OCI-LY1 (cell line): ENCODE data around the gene TMEM272.

Experiments
- EZH2 ChIP-seq: fragments of 200-600 bp; sonication (generic), shearing (Covaris generic); IDR thresholded peaks from 2 replicates; pipeline ENCODE4 v1.8.0; 2017; ENCODE audit warnings: borderline replicate concordance, mixed run types, mild to moderate bottlenecking, antibody characterized with exemption, low read length, moderate library complexity, mixed read lengths
- TF ChIP-seq, protein P1 (sequence below): fragments of 200-600 bp; sonication (generic), shearing (Covaris generic); IDR thresholded peaks from 2 replicates; pipeline ENCODE4 v1.5.1; 2017; ENCODE audit warnings: mild to moderate bottlenecking, antibody characterized with exemption, low read length, moderate library complexity, mixed read lengths

DNA sequence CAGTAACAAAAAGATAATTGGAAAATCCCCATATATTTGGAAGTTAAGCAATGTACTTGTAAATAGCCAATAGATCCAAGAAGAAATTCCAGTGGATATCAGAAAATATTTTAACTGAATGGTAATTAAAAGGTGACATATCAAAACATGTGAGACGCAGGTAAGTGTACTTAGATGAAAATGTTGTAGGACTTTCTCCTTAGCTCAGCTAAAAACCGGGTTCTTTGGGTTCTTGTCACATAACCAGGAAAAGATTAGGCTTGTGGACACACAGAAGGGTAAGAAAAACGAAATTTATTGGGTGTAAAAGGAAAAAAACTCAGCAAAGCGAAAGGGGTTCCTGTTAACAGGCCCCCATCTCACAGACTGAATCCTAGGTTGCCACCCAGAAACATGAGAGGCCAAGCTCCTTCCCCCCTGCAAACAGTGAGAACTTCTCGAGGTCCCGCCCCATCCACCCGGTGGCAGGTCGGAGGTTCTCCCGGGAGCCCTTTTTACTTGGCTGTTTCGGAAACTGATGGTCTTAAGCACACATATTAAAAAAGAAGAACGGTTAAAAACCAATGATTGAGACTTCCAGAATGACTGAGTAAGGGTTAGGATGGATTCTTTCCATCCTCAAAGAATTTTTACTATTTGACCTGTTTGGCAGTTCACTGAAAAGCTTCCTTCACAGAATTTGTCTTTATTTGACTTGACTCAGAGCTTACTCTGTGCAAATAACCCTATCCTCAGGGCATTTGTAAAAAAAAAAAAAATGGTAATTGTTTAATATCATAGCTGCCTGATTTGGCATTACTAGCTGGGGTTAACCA, 13.7 kb upstream of the TMEM272 start:
- TF ChIP-seq, protein P1, sequence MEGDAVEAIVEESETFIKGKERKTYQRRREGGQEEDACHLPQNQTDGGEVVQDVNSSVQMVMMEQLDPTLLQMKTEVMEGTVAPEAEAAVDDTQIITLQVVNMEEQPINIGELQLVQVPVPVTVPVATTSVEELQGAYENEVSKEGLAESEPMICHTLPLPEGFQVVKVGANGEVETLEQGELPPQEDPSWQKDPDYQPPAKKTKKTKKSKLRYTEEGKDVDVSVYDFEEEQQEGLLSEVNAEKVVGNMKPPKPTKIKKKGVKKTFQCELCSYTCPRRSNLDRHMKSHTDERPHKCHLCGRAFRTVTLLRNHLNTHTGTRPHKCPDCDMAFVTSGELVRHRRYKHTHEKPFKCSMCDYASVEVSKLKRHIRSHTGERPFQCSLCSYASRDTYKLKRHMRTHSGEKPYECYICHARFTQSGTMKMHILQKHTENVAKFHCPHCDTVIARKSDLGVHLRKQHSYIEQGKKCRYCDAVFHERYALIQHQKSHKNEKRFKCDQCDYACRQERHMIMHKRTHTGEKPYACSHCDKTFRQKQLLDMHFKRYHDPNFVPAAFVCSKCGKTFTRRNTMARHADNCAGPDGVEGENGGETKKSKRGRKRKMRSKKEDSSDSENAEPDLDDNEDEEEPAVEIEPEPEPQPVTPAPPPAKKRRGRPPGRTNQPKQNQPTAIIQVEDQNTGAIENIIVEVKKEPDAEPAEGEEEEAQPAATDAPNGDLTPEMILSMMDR = no peak
- no peak for TF ChIP-seq EZH2
